Esophagus squamous epithelium (tissue), 4 donors: ENCODE results near the gene CEACAM16.

Experiments used
- POLR2A ChIP-seq, 4 donors: fragments of 450-650 bp; IDR thresholded peaks; one replicate each; pipeline ENCODE4 v1.6.1; 2017; ENCODE audit warnings: antibody characterized with exemption in 4 of 4, mild to moderate bottlenecking in 4 of 4, moderate library complexity in 3 of 4
- TF ChIP-seq, protein P1 (sequence below), 6 experiments: fragments of 450-650 bp in 4 of 6; fragments of 200-600 bp in 2 of 6; sonication (generic) in 2 of 6; IDR thresholded peaks; one replicate each; pipeline ENCODE4 v1.5.1; 2016 to 2019; ENCODE audit warnings: antibody characterized with exemption in 6 of 6, mild to moderate bottlenecking in 4 of 6, moderate library complexity in 4 of 6

DNA sequence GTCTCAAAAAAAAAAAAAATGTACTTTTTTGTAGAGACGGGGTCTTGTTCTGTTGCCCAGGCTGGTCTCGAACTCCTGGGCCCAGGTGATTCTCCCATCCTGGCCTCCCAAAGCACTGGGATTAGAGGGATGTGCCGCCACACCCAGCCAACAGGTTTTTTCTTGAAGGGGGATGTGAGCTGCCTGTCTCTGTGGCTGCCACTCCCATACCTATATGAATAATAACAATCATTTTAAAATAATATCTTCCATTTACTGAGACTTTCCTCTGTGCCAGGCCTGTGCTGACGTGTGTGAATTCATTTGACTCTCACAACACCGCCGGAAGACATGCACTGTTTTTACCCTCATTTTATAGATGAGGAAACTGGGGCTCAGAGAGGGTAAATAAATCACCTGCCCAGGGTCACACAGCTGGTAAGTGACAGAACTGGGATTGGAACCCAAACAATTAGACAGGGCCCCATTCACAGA is 42.3 kb downstream of the CEACAM16 start:
- TF ChIP-seq, protein P1, sequence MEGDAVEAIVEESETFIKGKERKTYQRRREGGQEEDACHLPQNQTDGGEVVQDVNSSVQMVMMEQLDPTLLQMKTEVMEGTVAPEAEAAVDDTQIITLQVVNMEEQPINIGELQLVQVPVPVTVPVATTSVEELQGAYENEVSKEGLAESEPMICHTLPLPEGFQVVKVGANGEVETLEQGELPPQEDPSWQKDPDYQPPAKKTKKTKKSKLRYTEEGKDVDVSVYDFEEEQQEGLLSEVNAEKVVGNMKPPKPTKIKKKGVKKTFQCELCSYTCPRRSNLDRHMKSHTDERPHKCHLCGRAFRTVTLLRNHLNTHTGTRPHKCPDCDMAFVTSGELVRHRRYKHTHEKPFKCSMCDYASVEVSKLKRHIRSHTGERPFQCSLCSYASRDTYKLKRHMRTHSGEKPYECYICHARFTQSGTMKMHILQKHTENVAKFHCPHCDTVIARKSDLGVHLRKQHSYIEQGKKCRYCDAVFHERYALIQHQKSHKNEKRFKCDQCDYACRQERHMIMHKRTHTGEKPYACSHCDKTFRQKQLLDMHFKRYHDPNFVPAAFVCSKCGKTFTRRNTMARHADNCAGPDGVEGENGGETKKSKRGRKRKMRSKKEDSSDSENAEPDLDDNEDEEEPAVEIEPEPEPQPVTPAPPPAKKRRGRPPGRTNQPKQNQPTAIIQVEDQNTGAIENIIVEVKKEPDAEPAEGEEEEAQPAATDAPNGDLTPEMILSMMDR (IDR thresholded peaks at IDR 0.05): no peak
- no peak for TF ChIP-seq POLR2A (IDR thresholded peaks at IDR 0.05)
